Kidney (tissue), 14 donors: ENCODE measurements around the gene TBC1D9. TPM values are rescaled to one million over a fixed set of nuclear protein-coding genes. Genes with fewer than 3 reads are reported as not detected.

ENCODE experiments used
- DNase-seq, 5 donors: peaks; one replicate each; pipeline ENCODE4 v3.0.0-alpha.2; 2013 to 2020
- FAIRE-seq: peaks from 2 replicates; lab custom pipeline; 2012; peaks lifted over from hg19 to GRCh38; lab: Jason Lieb, UNC
- H3K27ac ChIP-seq, 2 donors: one replicate each; pipeline ENCODE4 v1.7.0; 2013; ENCODE audit warnings: low read depth in 2 of 2, low read length in 2 of 2, inconsistent platforms in 1 of 2
- H3K27me3 ChIP-seq: one replicate; pipeline ENCODE4 v1.7.1; 2013; ENCODE audit warnings: low read length, inconsistent platforms; ENCODE audit not compliant: control insufficient read depth, insufficient read depth
- H3K36me3 ChIP-seq, 3 donors: one replicate each; pipeline versions ENCODE4 v1.7.0 to v1.7.1; 2013; ENCODE audit warnings: low read length in 3 of 3, control low read depth in 1 of 3, inconsistent platforms in 1 of 3; ENCODE audit not compliant: insufficient read depth in 3 of 3, control insufficient read depth in 2 of 3
- H3K4me1 ChIP-seq, 3 donors: one replicate each; pipeline versions ENCODE4 v1.7.0 to v1.7.1; 2013; ENCODE audit warnings: low read length in 3 of 3, inconsistent platforms in 1 of 3, low read depth in 1 of 3; ENCODE audit not compliant: control insufficient read depth in 2 of 3, insufficient read depth in 2 of 3
- H3K4me3 ChIP-seq, 3 donors: one replicate each; pipeline versions ENCODE4 v1.7.0 to v1.8.1; 2013; ENCODE audit warnings: low read length in 3 of 3, control low read depth in 1 of 3, inconsistent platforms in 1 of 3
- H3K9ac ChIP-seq, 3 donors: one replicate each; pipeline versions ENCODE4 v1.7.0 to v1.7.1; 2013; ENCODE audit warnings: low read length in 3 of 3, control low read depth in 1 of 3, inconsistent platforms in 1 of 3
- H3K9me3 ChIP-seq, 3 donors: one replicate each; pipeline versions ENCODE4 v1.7.0 to v1.7.1; 2013; ENCODE audit warnings: low read length in 3 of 3, control low read depth in 1 of 3, inconsistent platforms in 1 of 3; ENCODE audit not compliant: control insufficient read depth in 2 of 3, insufficient read depth in 1 of 3
- CTCF ChIP-seq: IDR thresholded peaks from 3 replicates; pipeline ENCODE4 v1.5.1; 2012; ENCODE audit warnings: mild to moderate bottlenecking, moderate library complexity, borderline replicate concordance; ENCODE audit not compliant: insufficient read depth; ENCODE audit errors: extremely low read depth
- intact Hi-C: fragments of 100-400 bp; cut with DNase I; formaldehyde crosslinking; loops from one replicate; pipeline ENCODE4 v1.11.1; 2022
- polyA plus RNA-seq: library from polyadenylated mRNA; stranded (reverse); fragments of 350-450 nt; fragmentation: Illumina TruSeq; extraction: RNeasy Lipid Tissue Mini Kit (QIAGEN cat#74804); gene quantifications from one replicate; pipeline ENCODE4 v1.2.3, GENCODE V29; 2014; ENCODE audit warnings: low read depth, low replicate concordance; ENCODE audit not compliant: insufficient read depth
- total RNA-seq: library from RNA; stranded (reverse); fragmentation: NEBNext Ultra II Directional; extraction: Animal tissue kit (Norgen Biotek cat#: 25700); gene quantifications from one replicate; pipeline ENCODE4 v1.2.1, GENCODE V29; 2021
- donor health status: control.
- donor health status: control.
- donor health status: control.
- donor health status: control.
- donor health status: control.
- donor health status: DM: yes; HTN: yes; CAD: no.
- donor health status: Normal renal cell carcinoma (clear cell type).

TBC1D9 gene
- total and polyA plus RNA-seq, 2 donors from 2014 or later = 14.4 to 38.6 TPM

GRCh38 chr4:140753329-140753728 lies 2.9 kb downstream of the TBC1D9 start:
- Histone ChIP-seq H3K27me3 (no peaks in the 10 kb centered on the region), H3K36me3 (no peaks in the 10 kb centered on the region), H3K9me3 (peaks cover 0 to 2% (median 0%) of the 10 kb centered on the region in 3 donors), H3K4me1 (peaks cover 0 to 7% (median 0%) of the 10 kb centered on the region in 3 donors), H3K4me3 (peak overlapping the region in 1 of 3 donors; percentile 1), H3K27ac (no peak overlapping the region), H3K9ac (no peak overlapping the region)
- TF ChIP-seq CTCF = no peak
- no peak for DNase-seq
- intact Hi-C loops = no loop called here
- FAIRE-seq = no peak

- Histone ChIP-seq H3K27ac (no peak overlapping the region), H3K27me3 (no peaks in the 10 kb centered on the region), H3K9me3 (peaks cover 0 to 2% (median 0%) of the 10 kb centered on the region in 3 donors), H3K9ac (no peak overlapping the region), H3K4me1 (peaks cover 0 to 7% (median 0%) of the 10 kb centered on the region in 3 donors), H3K4me3 (no peak overlapping the region), H3K36me3 (no peaks in the 10 kb centered on the region)
- intact Hi-C loops = no loop called here
- TF ChIP-seq CTCF = no peak
- no peak for FAIRE-seq
- no peak for DNase-seq
Measured at GRCh38 chr4:140752291-140753068, 3.7 kb downstream of the TBC1D9 start.

GRCh38 chr4:140750470-140750869 lies 5.7 kb downstream of the TBC1D9 start:
- DNase-seq (no peak), FAIRE-seq (no peak)
- no peak overlapping the region for H3K9ac ChIP-seq
- TF ChIP-seq CTCF = no peak
- intact Hi-C loops = no loop called here
- H3K27me3 ChIP-seq = no peaks in the 10 kb centered on the region
- peaks cover 0 to 2% (median 0%) of the 10 kb centered on the region in 3 donors for H3K9me3 ChIP-seq
- peaks cover 0 to 5% (median 0%) of the 10 kb centered on the region in 3 donors for H3K4me1 ChIP-seq
- H3K4me3 ChIP-seq = no peak overlapping the region
- no peaks in the 10 kb centered on the region for H3K36me3 ChIP-seq
- H3K27ac ChIP-seq = no peak overlapping the region
